ENCODE results near the gene TUBG1.
"Not testable (repeated sequence)": the region's sequence is repeated elsewhere in the genome, so short reads cannot be mapped to it uniquely, and the experiment has no call there.

TUBG1 gene

GRCh38 chr17:42627032-42627764 lies 17.7 kb downstream of the TUBG1 start:
- DNase-seq, result not testable (repeated sequence)

GRCh38 chr17:42629411-42630009 lies 20.0 kb downstream of the TUBG1 start:
- no peak for DNase-seq

DNA sequence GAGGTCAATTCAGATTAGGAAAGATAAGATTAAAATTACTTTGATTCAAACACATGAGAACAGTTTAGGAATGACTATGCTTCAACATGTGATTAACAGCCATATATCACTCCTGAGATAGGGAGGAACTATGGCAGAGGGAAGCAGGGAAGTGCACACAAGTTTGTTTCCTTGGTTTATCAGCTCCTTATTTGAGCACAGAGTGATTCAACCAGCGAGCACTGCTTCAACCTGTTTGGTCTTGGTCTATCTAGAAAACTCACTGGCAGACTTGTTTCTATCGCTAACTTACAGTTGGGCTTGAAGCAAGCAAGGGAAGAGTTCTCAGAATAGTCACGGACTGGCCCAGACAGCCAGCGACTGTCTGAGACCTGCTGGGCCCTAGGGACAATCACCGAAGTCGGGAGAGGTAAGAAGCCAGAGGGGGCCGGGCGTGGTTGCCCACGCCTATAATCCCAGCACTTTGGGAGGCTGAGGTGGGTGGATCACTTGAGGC lies 23.5 kb downstream of the TUBG1 start:
- DNase-seq, result no peak

DNA sequence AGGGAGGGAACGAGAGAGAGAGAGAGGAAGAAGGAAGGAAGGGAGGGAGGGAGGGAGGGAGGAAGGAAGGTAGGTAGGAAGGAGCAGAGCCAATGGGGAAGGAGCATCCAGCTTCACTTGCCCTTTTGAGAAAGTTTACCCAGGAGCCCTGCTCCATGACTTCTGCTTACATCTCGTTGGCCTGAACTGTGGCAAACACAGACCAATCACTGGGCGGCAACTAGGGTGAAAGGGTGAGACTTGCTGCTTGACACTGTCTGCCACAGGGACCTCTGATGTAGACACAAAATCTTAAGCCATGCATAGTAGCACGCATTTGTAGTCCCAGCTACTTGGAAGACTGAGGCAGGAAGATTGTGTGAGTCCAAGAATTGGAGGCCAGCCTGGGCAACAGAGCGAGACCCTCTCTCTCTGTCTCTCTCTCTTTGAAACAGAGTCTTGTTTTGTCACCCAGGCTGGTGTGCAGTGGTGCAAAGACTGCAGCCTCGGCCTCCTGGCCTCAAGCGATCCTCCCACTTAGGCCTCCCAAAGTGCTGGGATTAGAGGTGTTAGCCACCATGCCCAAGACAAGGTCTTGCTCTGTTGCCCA lies 30.1 kb downstream of the TUBG1 start:
- DNase-seq, result no peak

GRCh38 chr17:42640121-42640520 lies 30.6 kb downstream of the TUBG1 start:
- DNase-seq, result no peak

- no peak for DNase-seq
These were observed 32.9 kb downstream of the TUBG1 start for GRCh38 chr17:42642336-42642735.

DNA sequence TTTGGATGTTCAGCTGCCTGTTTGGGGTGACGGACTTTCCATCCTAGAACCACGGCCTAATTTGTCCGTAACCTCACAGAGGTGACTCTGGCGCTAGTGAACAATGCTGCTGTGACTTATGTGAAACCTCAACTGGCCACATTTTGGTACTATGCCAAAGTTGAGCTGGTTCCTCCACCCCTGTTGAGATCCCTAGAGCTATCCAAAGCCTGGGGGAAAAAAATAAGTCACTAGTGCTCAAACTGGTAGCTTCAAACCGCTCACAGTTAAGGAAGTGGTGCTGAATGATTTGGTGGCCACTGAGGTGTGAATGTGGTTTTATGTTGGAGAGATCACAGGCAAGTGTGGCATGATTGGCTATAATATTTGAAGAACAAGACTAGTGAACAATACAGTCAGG lies 38.3 kb downstream of the TUBG1 start:
- no peak for DNase-seq

DNA sequence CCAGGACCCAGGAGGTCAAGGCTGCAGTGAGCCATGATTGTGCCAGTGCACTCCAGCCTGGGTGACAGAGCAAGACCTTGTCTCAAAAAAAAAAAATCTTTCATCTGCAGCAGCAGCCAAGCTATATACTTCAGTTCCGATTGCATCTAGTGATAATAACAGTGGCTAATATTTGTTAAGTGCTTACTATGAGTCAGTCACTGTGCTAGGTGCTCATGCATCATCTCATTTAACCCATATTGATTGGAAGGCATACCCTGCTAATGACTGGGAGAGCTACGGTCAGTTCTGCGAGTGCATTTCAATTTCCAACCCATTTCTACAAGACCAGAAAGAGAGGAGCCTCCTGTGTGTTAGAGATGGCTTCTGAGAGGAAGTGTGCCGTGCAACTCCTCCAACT lies 41.9 kb downstream of the TUBG1 start:
- DNase-seq, result no peak

DNA sequence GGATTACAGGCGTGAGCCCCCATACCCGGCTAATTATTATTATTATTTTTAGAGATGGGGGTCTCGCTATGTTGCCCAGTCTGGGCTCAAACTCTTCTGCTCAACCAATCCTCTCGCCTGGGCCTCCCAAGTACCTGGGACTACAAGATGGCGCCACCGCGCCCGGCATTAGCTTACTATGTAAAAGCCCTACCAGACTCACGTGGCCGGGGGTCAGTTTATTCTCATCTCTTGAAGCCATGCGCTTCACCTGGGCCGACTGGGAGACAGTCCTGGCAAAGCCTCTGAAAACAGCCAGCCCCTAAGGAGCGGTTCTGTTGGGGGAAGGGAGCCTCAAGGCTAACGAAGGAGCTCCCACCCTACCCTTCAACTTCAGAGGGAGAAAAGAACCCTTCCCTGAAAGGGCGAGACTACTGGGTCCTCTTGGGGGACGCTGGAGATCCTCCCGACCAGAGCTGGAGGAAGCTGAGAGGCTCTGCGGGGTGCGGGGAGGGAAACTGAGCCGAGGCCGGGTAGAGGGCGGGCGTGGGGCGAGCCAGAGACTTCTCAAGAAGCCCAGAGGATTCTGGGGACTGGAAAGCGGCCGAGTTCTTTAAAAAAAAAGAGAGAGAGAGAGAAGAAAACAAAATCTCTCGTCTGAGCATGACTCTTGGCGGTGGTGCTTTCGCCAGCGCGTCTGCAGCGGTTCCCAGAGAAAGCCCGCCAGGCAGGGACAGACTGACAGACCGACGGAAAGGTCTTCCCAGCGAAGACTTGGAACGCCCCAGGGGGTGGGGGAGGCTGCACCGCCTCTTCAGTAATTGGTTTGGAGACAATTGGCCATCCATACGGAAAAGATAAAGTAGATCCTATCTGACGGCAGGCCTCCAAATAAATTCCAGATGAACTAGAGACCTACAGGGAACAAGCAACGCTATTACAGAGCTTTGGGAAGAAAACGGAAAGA lies 44.0 kb downstream of the TUBG1 start:
- no peak for DNase-seq

DNA sequence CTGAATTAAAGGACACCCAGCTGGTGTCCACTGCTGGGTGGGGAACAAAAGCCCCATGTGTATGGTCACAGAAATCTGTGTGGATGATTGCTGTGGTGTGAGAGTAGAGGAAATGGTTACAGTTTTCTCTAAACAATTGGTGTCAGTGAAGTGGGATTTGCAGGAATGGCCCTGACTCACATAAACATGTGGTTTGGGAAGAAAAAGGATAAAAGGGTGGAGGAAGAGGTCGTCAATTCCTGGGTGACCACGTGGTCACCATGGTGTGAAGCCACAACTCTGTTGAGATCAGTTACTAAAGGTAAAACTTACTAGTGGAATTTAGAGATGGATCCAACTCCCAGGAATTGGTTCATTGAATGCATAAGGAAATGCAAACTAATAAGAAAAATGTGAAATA lies 46.0 kb downstream of the TUBG1 start:
- no peak for DNase-seq

DNA sequence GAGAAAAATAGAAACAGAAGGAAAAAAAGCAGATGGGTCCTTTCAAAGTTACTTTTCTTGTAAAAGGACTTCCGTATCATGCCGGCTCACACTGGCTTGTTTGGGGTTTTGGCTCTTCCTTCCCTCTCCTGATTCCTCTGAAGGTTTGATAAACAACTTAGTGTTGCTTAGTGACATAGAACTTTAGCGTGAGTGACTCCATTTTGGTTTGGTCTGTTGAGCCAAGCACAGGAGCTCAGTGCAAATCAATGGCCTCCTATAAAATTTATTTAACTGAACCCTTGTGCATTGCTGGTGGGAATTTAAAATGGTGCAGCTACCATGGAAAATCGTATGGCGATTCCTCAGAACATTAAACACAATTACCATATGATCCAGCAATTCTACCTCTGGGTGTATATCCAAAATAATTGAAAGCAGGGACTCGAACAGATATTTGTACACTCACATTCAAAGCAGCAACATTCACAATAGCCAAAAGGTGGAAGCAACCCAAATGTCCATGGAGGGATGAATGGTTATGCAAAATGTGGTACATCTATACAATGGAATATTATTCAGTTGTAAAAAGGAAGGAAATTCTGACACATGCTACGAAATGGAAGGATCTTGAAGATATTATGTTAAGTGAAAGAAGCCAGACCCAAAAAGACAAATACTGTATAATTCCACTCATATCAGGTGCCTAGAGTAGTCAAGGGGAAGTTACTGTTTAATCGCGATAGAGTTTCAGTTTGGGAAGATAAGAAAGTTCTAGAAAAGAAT lies 48.5 kb downstream of the TUBG1 start:
- DNase-seq, result no peak

DNA sequence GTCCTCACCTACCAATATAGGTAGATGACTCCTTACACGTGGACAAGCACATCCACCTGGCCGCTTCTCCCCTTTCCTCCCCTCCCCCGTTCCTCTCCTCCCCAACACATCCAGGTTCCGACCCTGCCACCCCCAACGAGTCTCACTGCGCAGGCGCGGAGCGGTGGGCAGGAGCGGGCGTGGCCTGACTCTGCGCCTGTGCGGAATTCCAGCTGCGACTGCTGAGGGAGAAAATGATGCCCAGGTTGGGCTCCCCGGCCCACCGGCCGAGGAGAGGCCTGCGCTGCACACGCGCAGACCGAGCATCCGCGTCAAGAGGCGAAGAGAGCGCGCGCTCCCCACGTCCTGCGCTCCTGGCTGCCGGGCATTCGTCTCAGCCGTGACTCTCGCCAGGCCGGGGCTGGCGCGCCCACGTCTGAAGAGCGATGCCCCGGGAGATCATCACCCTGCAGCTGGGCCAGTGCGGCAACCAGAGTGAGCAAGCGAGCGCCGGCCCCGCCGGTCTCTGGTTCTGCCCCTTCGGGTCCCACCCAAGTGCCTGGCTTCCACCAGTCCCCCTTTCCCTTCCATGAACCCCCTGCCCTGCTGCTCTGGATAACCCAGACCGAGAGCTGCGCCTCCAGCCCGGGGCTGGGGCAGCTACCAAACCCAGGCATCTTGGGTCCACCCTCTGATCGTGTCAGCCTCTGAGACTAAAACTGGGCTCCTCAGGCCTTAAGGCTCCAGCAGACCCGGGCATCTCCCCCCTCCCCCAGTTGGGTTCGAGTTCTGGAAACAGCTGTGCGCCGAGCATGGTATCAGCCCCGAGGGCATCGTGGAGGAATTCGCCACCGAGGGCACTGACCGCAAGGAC lies 49.8 kb downstream of the TUBG1 start, which contains the start of gene TUBG2:
Gene TUBG2, plus strand, starts transcription at position 206 of the 853 bp plus-strand sequence. Its CDS starts 220 bp downstream, at position 426.
- no peak for DNase-seq

DNA sequence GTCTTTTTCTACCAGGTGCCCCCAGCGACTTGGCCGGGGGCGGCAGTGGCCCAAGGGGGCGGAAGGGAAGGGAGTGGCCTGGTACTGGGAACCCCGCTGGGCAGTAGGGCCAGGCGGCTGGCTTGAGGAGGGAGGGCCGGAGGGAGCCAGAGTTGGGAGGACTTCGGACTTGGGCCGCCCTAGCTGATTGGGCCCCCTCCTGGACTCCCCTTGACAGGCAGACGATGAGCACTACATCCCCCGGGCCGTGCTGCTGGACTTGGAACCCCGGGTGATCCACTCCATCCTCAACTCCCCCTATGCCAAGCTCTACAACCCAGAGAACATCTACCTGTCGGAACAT lies 50.4 kb downstream of the TUBG1 start:
- not testable (repeated sequence) for DNase-seq

DNA sequence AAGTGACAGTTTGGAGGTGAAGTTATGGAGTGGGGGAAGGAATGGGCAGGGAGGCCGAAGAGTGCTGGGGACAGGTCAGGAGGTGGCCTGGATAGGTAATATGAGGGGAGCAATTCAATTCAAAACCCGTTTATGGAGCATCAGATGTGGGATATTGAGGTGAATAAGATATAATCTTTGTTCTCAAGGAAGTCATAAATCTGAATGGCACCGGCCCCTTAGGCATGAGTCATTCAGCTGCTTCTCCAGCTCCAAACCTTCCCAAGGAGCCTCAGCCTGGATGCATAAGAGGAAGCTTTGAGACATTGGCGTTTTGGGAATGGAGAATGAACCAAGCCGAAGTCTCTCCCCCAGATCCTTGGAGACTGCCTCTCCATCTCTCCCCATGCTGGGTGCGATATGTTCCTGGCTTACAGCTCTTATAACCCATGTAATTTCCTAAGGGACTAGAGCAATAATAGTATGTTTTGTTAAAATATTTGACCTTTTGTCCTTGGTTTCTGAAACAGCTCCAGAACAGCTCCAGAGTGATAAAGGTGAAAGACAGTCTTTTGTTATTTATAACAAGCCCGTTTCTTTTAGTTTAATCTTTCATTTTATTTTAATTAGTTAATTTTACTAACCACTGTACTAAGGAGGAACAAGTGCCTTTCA lies 51.3 kb downstream of the TUBG1 start:
- no peak for DNase-seq
